Endodermal cell (in vitro differentiated cells): Measurements from ENCODE around the gene TAF11L8. TPM values are rescaled to one million over a fixed set of nuclear protein-coding genes. Genes with fewer than 3 reads are reported as not detected.

Experiments
- total RNA-seq, 2 donors: library from RNA; stranded (reverse); fragmentation: NEBNext Ultra II Directional in 1 of 2; extraction: Animal tissue kit (Norgen Biotek cat#: 25700) in 1 of 2; gene quantifications; 2 replicates in 1 of 2; 3 replicates in 1 of 2; pipeline ENCODE4 v1.2.1, GENCODE V29; 2021

The TAF11L8 gene
- total RNA-seq, 2 donors from 2014 or later, result not detected

Other genes starting within 250 kb of the TAF11L8 start
- gene TAF11L2, start 92.7 kb downstream of the TAF11L8 start, total RNA-seq, result not detected
- gene TAF11L3, start 72.6 kb downstream of the TAF11L8 start, total RNA-seq, result not detected
- not detected for gene TAF11L4, start 69.2 kb downstream of the TAF11L8 start, total RNA-seq
- not detected for gene TAF11L5, start 65.7 kb downstream of the TAF11L8 start, total RNA-seq
- gene TAF11L6, start 62.3 kb downstream of the TAF11L8 start, total RNA-seq, result not detected
- not detected for gene TAF11L7, start 5.2 kb downstream of the TAF11L8 start, total RNA-seq
- gene TAF11L9, start 3.4 kb upstream of the TAF11L8 start, total RNA-seq, result not detected
- gene TAF11L10, start 6.9 kb upstream of the TAF11L8 start, total RNA-seq, result not detected
- not detected for gene TAF11L11, start 13.2 kb upstream of the TAF11L8 start, total RNA-seq
- not detected for gene TAF11L12, start 19.4 kb upstream of the TAF11L8 start, total RNA-seq
- not detected for gene TAF11L13, start 41.1 kb upstream of the TAF11L8 start, total RNA-seq
- not detected for gene TAF11L14, start 43.5 kb upstream of the TAF11L8 start, total RNA-seq